Sigmoid colon (tissue), 7 donors: ENCODE data around the gene ZBTB2. TPM values are rescaled to one million over a fixed set of nuclear protein-coding genes. Genes with fewer than 3 reads are reported as not detected.

Experiments used
- polyA plus RNA-seq, 3 donors: library from polyadenylated mRNA; stranded (reverse); fragments of 200-250 nt; gene quantifications; one replicate each; pipeline ENCODE4 v1.2.3, GENCODE V29; 2013
- small RNA-seq, 3 donors: library from RNA; depleted of rRNA; stranded (forward); fragments of <200 nt; gene quantifications; one replicate each; pipeline ENCODE3, GENCODE V24; 2016
- total RNA-seq, 4 donors: library from RNA; depleted of rRNA; stranded (reverse); fragments of >200 nt; gene quantifications; one replicate each; pipeline ENCODE4 v1.1.0, GENCODE V29; 2016
- donor health status: healthy with polysubstance abuse.
- donor health status: Bipolar disorder and iron deficiency.
- donor health status: healthy.

Gene ZBTB2
- total and polyA plus RNA-seq, 7 donors: 5.8 to 11.5 (median 8.6) TPM

Small RNA genes within 50 kb of the gene (small RNA-seq; reads per million reads assigned to genes)
- 0 reads per million in 3 donors for gene RF00019

Other genes with a start within 250 kb of the ZBTB2 start
- gene AKAP12, start 151.6 kb downstream of the ZBTB2 start, total RNA-seq: 100 to 1,000 TPM; 133 to 244 (median 209) TPM
- 10 to 100 TPM in 1 of 3 donors, 1 to 10 TPM in 2; 1.2 to 17.2 (median 9.0) TPM for gene AKAP12, start 151.6 kb downstream of the ZBTB2 start, polyA plus RNA-seq
- gene RMND1, start 60.6 kb upstream of the ZBTB2 start, total RNA-seq: 10 to 100 TPM; 12.4 to 26.3 (median 20.7) TPM
- gene RMND1, start 60.6 kb upstream of the ZBTB2 start, polyA plus RNA-seq: 10 to 100 TPM; 14.6 to 16.9 (median 16.2) TPM
- under 1 TPM; 0.33 to 0.83 (median 0.56) TPM for gene CCDC170, start 102.5 kb upstream of the ZBTB2 start, total RNA-seq
- gene CCDC170, start 102.5 kb upstream of the ZBTB2 start, polyA plus RNA-seq: 1 to 10 TPM in 1 of 3 donors, under 1 TPM in 2; 0.60 to 2.5 (median 0.66) TPM